Stimulated activated CD4-positive, alpha-beta T cell treated with anti-CD3 and anti-CD28 coated beads, Interleukin-15, amount 100 ng/mL, for 24 hours (primary cell): ENCODE data around the gene ANK3.

Experiments
- DNase-seq: peaks from one replicate; pipeline ENCODE4 v3.0.0-alpha.2; 2020

The ANK3 gene

GRCh38 chr10:60340973-60341372 is 48.7 kb downstream of the ANK3 start:
- no peak for DNase-seq

GRCh38 chr10:60339757-60340156 is 49.9 kb downstream of the ANK3 start:
- no peak for DNase-seq

- no peak for DNase-seq
Measured at GRCh38 chr10:60338786-60339185, 50.9 kb downstream of the ANK3 start.

- no peak for DNase-seq
Measured at GRCh38 chr10:60338002-60338564, 51.6 kb downstream of the ANK3 start.

GRCh38 chr10:60336901-60337630 is 52.6 kb downstream of the ANK3 start:
- DNase-seq = no peak

GRCh38 chr10:60335708-60336107 is 54.0 kb downstream of the ANK3 start:
- no peak for DNase-seq

GRCh38 chr10:60334991-60335390 is 54.7 kb downstream of the ANK3 start:
- no peak for DNase-seq

- no peak for DNase-seq
Measured at GRCh38 chr10:60332371-60332770, 57.3 kb downstream of the ANK3 start.

- no peak for DNase-seq
Measured at GRCh38 chr10:60331886-60332285, 57.8 kb downstream of the ANK3 start.

GRCh38 chr10:60323162-60323561 is 66.5 kb downstream of the ANK3 start:
- DNase-seq = no peak

GRCh38 chr10:60320666-60321065 is 69.0 kb downstream of the ANK3 start:
- DNase-seq = no peak

GRCh38 chr10:60316029-60316428 is 73.6 kb downstream of the ANK3 start:
- DNase-seq = no peak

GRCh38 chr10:60315311-60315710 is 74.4 kb downstream of the ANK3 start:
- no peak for DNase-seq

GRCh38 chr10:60314069-60314940 is 75.4 kb downstream of the ANK3 start:
- peak; percentile 27 for DNase-seq

GRCh38 chr10:60313589-60313952 is 76.1 kb downstream of the ANK3 start:
- no peak for DNase-seq

- no peak for DNase-seq
Measured at GRCh38 chr10:60312818-60313588, 76.7 kb downstream of the ANK3 start.

- DNase-seq = no peak
Measured at GRCh38 chr10:60311821-60312220, 77.9 kb downstream of the ANK3 start.

GRCh38 chr10:60310740-60311139 is 78.9 kb downstream of the ANK3 start:
- DNase-seq = no peak

GRCh38 chr10:60309891-60310290 is 79.8 kb downstream of the ANK3 start:
- no peak for DNase-seq

GRCh38 chr10:60309371-60309770 is 80.3 kb downstream of the ANK3 start:
- no peak for DNase-seq

- DNase-seq = no peak
Measured at GRCh38 chr10:60305380-60305892, 84.2 kb downstream of the ANK3 start.

- no peak for DNase-seq
Measured at GRCh38 chr10:60304829-60305379, 84.8 kb downstream of the ANK3 start.

- no peak for DNase-seq
Measured at GRCh38 chr10:60303778-60304177, 85.9 kb downstream of the ANK3 start.
